Measurements from ENCODE around the gene SIRT2.
"Not testable (repeated sequence)": the region's sequence is repeated elsewhere in the genome, so short reads cannot be mapped to it uniquely, and the experiment has no call there.

SIRT2 gene

DNA sequence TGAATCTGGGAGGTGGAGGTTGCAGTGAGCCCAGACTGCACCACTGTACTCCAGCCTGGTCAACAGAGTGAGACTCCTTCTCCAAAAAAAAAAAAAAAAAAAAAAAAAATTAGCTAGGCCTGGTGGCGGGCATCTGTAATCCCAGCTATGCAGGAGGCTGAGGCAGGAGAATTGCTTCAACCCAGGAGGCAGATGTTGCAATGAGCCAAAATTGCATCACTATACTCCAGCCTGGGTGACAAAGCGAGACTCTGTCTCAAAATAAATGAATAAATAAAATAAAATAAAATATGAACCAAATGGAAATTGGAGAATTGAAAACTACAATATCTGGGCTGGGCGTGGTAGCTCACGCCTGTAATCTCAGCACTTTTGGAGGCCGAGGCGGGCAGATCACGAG is 70.2 kb downstream of the SIRT2 start:
- DNase-seq (ENCODE audit: low spot score): not testable (repeated sequence)

Measured in CD4-positive, alpha-beta T cell treated with Interleukin-6 at 100 ng/mL for 8 hours (primary cell).